HEK293 (cell line): Measurements from ENCODE around the gene RPL35A.
A peak's percentile ranks its signal among the peaks of the same experiment; 100 is the strongest.

Experiments
- CTCF ChIA-PET: fragments of 350-600 bp; formaldehyde crosslinking; extraction: SDS; loops from one replicate; lab custom pipeline; 2021; ENCODE audit warnings: antibody characterized with exemption; lab: Yijun Ruan, JAX
- POLR2A ChIA-PET: fragments of 300-600 bp; formaldehyde crosslinking; extraction: SDS; loops from one replicate; lab custom pipeline; 2020; ENCODE audit warnings: antibody characterized with exemption, inconsistent platforms; lab: Yijun Ruan, JAX
- H3K27ac ChIP-seq: fragments of 200-500 bp; sonication (Bioruptor generic); 2 replicates; pipeline ENCODE4 v1.5.1; 2014; ENCODE audit warnings: low read depth, low read length, control low read depth, inconsistent platforms; ENCODE audit errors: extremely low read depth
- H3K36me3 ChIP-seq, 2 experiments: fragments of 200-500 bp in 1 of 2; sonication (Bioruptor generic) in 1 of 2; 1 replicate in 1 of 2; 2 replicates in 1 of 2; pipeline ENCODE4 v1.5.1; 2014 to 2017; ENCODE audit warnings: inconsistent platforms in 2 of 2, low read length in 2 of 2; ENCODE audit not compliant: control insufficient read depth in 2 of 2, insufficient read depth in 1 of 2
- H3K4me1 ChIP-seq: fragments of 200-500 bp; sonication (Bioruptor generic); 2 replicates; pipeline ENCODE4 v1.5.1; 2014; ENCODE audit warnings: mild to moderate bottlenecking, low read length, inconsistent platforms; ENCODE audit not compliant: control insufficient read depth, insufficient read depth
- H3K4me3 ChIP-seq: 2 replicates; pipeline ENCODE4 v1.5.1; 2011; ENCODE audit warnings: low read depth, mild to moderate bottlenecking, control low read depth, low read length, moderate library complexity
- H3K9me3 ChIP-seq: fragments of 200-500 bp; sonication (Bioruptor generic); 2 replicates; pipeline ENCODE4 v1.5.1; 2014; ENCODE audit warnings: low read depth, low read length, inconsistent platforms; ENCODE audit not compliant: control insufficient read depth, insufficient read depth
- GLI4 ChIP-seq: fragments of 450-650 bp; formaldehyde crosslinking; IDR thresholded peaks from 2 replicates; pipeline ENCODE4 v1.5.1; 2016; ENCODE audit warnings: missing biosample characterization, missing genetic modification characterization
- GLIS2 ChIP-seq: fragments of 450-650 bp; formaldehyde crosslinking; IDR thresholded peaks from 2 replicates; pipeline ENCODE4 v1.5.1; 2016; ENCODE audit warnings: missing biosample characterization, missing genetic modification characterization
- HOXA7 ChIP-seq: sonication (generic); formaldehyde crosslinking; IDR thresholded peaks from 2 replicates; pipeline ENCODE4 v1.8.1; 2022; ENCODE audit warnings: missing genetic modification reagents, borderline replicate concordance
- KLF10 ChIP-seq: fragments of 450-650 bp; IDR thresholded peaks from 2 replicates; pipeline ENCODE4 v1.5.1; 2018; ENCODE audit warnings: missing biosample characterization, mild to moderate bottlenecking, missing genetic modification characterization
- KLF17 ChIP-seq: fragments of 450-650 bp; formaldehyde crosslinking; IDR thresholded peaks from 2 replicates; pipeline ENCODE4 v1.5.1; 2016; ENCODE audit warnings: missing biosample characterization, missing genetic modification characterization
- KLF7 ChIP-seq: fragments of 450-650 bp; formaldehyde crosslinking; IDR thresholded peaks from 2 replicates; pipeline ENCODE4 v1.5.1; 2016; ENCODE audit warnings: missing biosample characterization, missing genetic modification characterization, borderline replicate concordance
- SP3 ChIP-seq: fragments of 450-650 bp; formaldehyde crosslinking; IDR thresholded peaks from 2 replicates; pipeline ENCODE4 v1.5.1; 2016; ENCODE audit warnings: missing biosample characterization, missing genetic modification characterization
- YY1 ChIP-seq: fragments of 450-650 bp; formaldehyde crosslinking; IDR thresholded peaks from 2 replicates; pipeline ENCODE4 v1.5.1; 2018; ENCODE audit warnings: missing biosample characterization, missing genetic modification characterization
- ZBTB20 ChIP-seq: fragments of 450-650 bp; formaldehyde crosslinking; IDR thresholded peaks from 2 replicates; pipeline ENCODE4 v1.5.1; 2016; ENCODE audit warnings: missing biosample characterization, missing genetic modification characterization
- ZBTB49 ChIP-seq: fragments of 450-650 bp; formaldehyde crosslinking; IDR thresholded peaks from 2 replicates; pipeline ENCODE4 v1.5.1; 2016; ENCODE audit warnings: missing biosample characterization, missing genetic modification characterization, low read depth
- ZFP41 ChIP-seq: fragments of 450-650 bp; formaldehyde crosslinking; IDR thresholded peaks from 2 replicates; pipeline ENCODE4 v1.5.1; 2016; ENCODE audit warnings: missing biosample characterization, missing genetic modification characterization, borderline replicate concordance
- ZNF16 ChIP-seq: fragments of 450-650 bp; formaldehyde crosslinking; IDR thresholded peaks from 2 replicates; pipeline ENCODE4 v1.5.1; 2016; ENCODE audit warnings: low read depth, missing biosample characterization, missing genetic modification characterization
- ZNF18 ChIP-seq: fragments of 450-650 bp; formaldehyde crosslinking; IDR thresholded peaks from 2 replicates; pipeline ENCODE4 v1.5.1; 2016; ENCODE audit warnings: missing biosample characterization, missing genetic modification characterization
- ZNF2 ChIP-seq: fragments of 450-650 bp; formaldehyde crosslinking; IDR thresholded peaks from 2 replicates; pipeline ENCODE4 v1.5.1; 2016; ENCODE audit warnings: missing biosample characterization, missing genetic modification characterization
- ZNF366 ChIP-seq: fragments of 450-650 bp; formaldehyde crosslinking; conservative IDR thresholded peaks from 2 replicates; pipeline ENCODE4 v1.5.1; 2016; ENCODE audit warnings: missing biosample characterization, missing genetic modification characterization
- ZNF501 ChIP-seq: fragments of 450-650 bp; formaldehyde crosslinking; IDR thresholded peaks from 2 replicates; pipeline ENCODE4 v1.5.1; 2016; ENCODE audit warnings: missing biosample characterization, missing genetic modification characterization
- ZNF529 ChIP-seq: fragments of 450-650 bp; formaldehyde crosslinking; IDR thresholded peaks from 2 replicates; pipeline ENCODE4 v1.5.1; 2017; ENCODE audit warnings: missing genetic modification characterization, missing biosample characterization; ENCODE audit not compliant: insufficient replicate concordance
- ZNF610 ChIP-seq: fragments of 450-650 bp; formaldehyde crosslinking; IDR thresholded peaks from 2 replicates; pipeline ENCODE4 v1.5.1; 2016; ENCODE audit warnings: missing biosample characterization, missing genetic modification characterization, borderline replicate concordance
- ZNF639 ChIP-seq: fragments of 450-650 bp; formaldehyde crosslinking; IDR thresholded peaks from 2 replicates; pipeline ENCODE4 v1.5.1; 2016; ENCODE audit warnings: missing biosample characterization, missing genetic modification characterization
- ZNF660 ChIP-seq: fragments of 450-650 bp; IDR thresholded peaks from 2 replicates; pipeline ENCODE4 v1.5.1; 2018; ENCODE audit warnings: missing biosample characterization, mild to moderate bottlenecking, missing genetic modification characterization
- ZNF664 ChIP-seq: fragments of 450-650 bp; formaldehyde crosslinking; IDR thresholded peaks from 2 replicates; pipeline ENCODE4 v1.5.1; 2016; ENCODE audit warnings: missing biosample characterization, missing genetic modification characterization
- ZNF677 ChIP-seq: fragments of 450-650 bp; IDR thresholded peaks from 2 replicates; pipeline ENCODE4 v1.5.0; 2018; ENCODE audit warnings: missing biosample characterization, mild to moderate bottlenecking, missing genetic modification characterization, moderate library complexity
- ZNF777 ChIP-seq: fragments of 450-650 bp; formaldehyde crosslinking; IDR thresholded peaks from 2 replicates; pipeline ENCODE4 v1.5.1; 2017; ENCODE audit warnings: missing biosample characterization, missing genetic modification characterization, borderline replicate concordance
- TF ChIP-seq, protein P1 (sequence below): fragments of 450-650 bp; formaldehyde crosslinking; IDR thresholded peaks from 2 replicates; pipeline ENCODE4 v1.5.1; 2016; ENCODE audit warnings: missing biosample characterization, missing genetic modification characterization

The RPL35A gene

DNA sequence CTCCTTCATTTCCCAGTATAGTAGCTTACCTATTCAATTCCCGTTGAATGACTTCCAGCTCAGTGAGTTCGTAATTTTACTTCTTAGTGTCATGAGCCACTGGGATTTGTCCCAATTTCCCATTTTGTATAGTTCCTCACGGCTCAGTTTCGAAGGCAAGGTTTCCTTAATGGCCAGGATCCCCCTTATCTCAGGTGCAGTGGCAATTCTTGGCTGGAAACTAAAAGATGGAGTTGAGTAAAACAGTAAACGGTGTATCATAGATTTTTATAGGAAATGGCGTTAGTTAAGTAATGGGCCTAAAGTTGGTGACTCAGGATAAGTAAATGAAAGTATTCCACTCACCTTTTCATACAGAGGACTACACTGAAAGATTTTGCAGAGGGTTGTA is 9.5 kb downstream of the RPL35A start:
- Histone ChIP-seq H3K4me1 (no peaks in the 10 kb centered on the region), H3K27ac (no peak overlapping the region), H3K36me3 (peaks cover 9 to 22% of the 10 kb centered on the region in 2 experiments), H3K4me3 (peak overlapping the region; percentile 86), H3K9me3 (no peaks in the 10 kb centered on the region)
- CTCF ChIA-PET: interaction anchor here (1.0 kb wide), 1 partner anchor 10 kb away, joined by 4 read pairs; no protein-coding TSS in a partner anchor
- POLR2A ChIA-PET: no interaction called here
- TF ChIP-seq ZNF366 (tag by site-specific recombination) (peak; percentile 60; the same call in 1 of the 2 replicates), ZNF660 (tag by site-specific recombination) (peak; percentile 34; the same call in 1 of the 2 replicates), KLF17 (0 out of 2 replicates have a peak, but pooled peaks have one; percentile 13), ZNF501 (tag by site-specific recombination) (no peak), ZFP41 (tag by site-specific recombination) (no peak), HOXA7 (CRISPR knock-in tag) (no peak), ZNF639 (tag by site-specific recombination) (peak; percentile 26; the same call in 1 of the 2 replicates)

- POLR2A ChIA-PET: no interaction called here
- TF ChIP-seq ZNF2 (tag by site-specific recombination) (peak; percentile 34; the same call in 1 of the 2 replicates), KLF17 (peak; percentile 68), SP3 (tag by site-specific recombination) (peak; percentile 82), GLI4 (tag by site-specific recombination) (0 out of 2 replicates have a peak, but pooled peaks have one; percentile 27), ZNF610 (tag by site-specific recombination) (peak; percentile 67; the same call in 1 of the 2 replicates), ZNF18 (tag by site-specific recombination) (0 out of 2 replicates have a peak, but pooled peaks have one; percentile 13), GLIS2 (peak; percentile 80), ZNF677 (tag by site-specific recombination) (no peak), ZBTB49 (no peak), ZNF529 (tag by site-specific recombination) (no peak), YY1 (tag by site-specific recombination) (peak; percentile 86), KLF7 (tag by site-specific recombination) (no peak), KLF10 (tag by site-specific recombination) (peak; percentile 30; the same call in 1 of the 2 replicates), ZNF16 (tag by site-specific recombination) (no peak), ZNF664 (tag by site-specific recombination) (no peak), ZBTB20 (peak; percentile 63; the same call in 1 of the 2 replicates), ZNF777 (tag by site-specific recombination) (peak; percentile 34; the same call in 1 of the 2 replicates)
- TF ChIP-seq, protein P1, sequence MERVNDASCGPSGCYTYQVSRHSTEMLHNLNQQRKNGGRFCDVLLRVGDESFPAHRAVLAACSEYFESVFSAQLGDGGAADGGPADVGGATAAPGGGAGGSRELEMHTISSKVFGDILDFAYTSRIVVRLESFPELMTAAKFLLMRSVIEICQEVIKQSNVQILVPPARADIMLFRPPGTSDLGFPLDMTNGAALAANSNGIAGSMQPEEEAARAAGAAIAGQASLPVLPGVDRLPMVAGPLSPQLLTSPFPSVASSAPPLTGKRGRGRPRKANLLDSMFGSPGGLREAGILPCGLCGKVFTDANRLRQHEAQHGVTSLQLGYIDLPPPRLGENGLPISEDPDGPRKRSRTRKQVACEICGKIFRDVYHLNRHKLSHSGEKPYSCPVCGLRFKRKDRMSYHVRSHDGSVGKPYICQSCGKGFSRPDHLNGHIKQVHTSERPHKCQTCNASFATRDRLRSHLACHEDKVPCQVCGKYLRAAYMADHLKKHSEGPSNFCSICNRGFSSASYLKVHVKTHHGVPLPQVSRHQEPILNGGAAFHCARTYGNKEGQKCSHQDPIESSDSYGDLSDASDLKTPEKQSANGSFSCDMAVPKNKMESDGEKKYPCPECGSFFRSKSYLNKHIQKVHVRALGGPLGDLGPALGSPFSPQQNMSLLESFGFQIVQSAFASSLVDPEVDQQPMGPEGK (tag by site-specific recombination): peak; percentile 47; the same call in 1 of the 2 replicates
Measured at GRCh38 chr3:197959891-197960693, 10.1 kb downstream of the RPL35A start, which contains the start of gene LMLN. TSS of gene LMLN (plus strand) at chr3:197960217. CDS start at chr3:197960246, 29 bp downstream.

More at GRCh38 chr3:197959891-197960693, 10.1 kb downstream of the RPL35A start, which contains the start of gene LMLN:
- Histone ChIP-seq H3K9me3 (no peaks in the 10 kb centered on the region), H3K36me3 (peaks cover 4 to 16% of the 10 kb centered on the region in 2 experiments; a peak in 2 of 3 replicates), H3K4me3 (peak within 1 kb of the TSS; percentile 86), H3K27ac (no peak within 1 kb of the TSS), H3K4me1 (no peaks in the 10 kb centered on the region)
- CTCF ChIA-PET: no interaction called here
